VCaP (cell line): ENCODE data around the gene PCDHA2.

Experiments
- H3K27ac ChIP-seq: fragments of 450-650 bp; 2 replicates; pipeline ENCODE4 v1.5.1; 2017
- CTCF ChIP-seq: fragments of 450-650 bp; conservative IDR thresholded peaks from 2 replicates; pipeline ENCODE4 v1.5.1; 2017; ENCODE audit warnings: mild to moderate bottlenecking, moderate library complexity

PCDHA2 gene

DNA sequence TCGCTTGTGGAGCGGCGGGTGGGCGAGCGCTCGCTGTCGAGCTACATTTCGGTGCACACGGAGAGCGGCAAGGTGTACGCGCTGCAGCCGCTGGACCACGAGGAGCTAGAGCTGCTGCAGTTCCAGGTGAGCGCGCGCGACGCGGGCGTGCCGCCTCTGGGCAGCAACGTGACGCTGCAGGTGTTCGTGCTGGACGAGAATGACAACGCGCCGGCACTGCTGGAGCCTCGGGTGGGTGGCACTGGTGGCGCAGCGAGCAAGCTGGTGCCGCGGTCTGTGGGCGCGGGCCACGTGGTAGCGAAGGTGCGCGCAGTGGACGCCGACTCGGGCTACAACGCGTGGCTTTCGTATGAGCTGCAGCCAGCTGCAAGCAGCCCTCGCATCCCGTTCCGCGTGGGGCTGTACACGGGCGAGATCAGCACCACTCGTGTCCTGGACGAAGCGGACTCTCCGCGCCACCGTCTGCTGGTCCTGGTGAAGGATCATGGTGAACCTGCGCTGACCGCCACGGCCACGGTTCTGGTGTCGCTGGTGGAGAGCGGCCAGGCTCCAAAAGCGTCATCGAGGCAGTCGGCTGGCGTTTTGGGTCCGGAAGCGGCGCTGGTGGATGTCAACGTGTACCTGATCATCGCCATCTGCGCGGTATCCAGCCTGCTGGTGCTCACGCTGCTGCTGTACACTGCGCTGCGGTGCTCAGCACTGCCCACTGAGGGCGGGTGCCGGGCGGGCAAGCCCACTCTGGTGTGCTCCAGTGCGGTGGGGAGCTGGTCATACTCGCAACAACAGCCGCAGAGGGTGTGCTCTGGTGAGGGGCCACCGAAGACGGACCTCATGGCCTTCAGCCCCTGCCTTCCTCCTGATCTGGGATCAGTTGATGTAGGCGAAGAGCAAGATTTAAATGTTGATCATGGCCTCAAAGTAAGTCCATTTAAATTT, 48.4 kb downstream of the PCDHA2 start:
- H3K27ac ChIP-seq, result no peak overlapping the region
- no peak for TF ChIP-seq CTCF
